MM.1S (cell line): ENCODE results near the gene ASB2.

Experiments used
- DNase-seq: peaks from one replicate; pipeline ENCODE4 v3.0.0-alpha.2; 2015
- H2AFZ ChIP-seq: fragments of 300-600 bp; sonication (generic); 2 replicates; pipeline ENCODE4 v1.6.0; 2016; ENCODE audit warnings: antibody characterized with exemption, low read length
- H3F3A ChIP-seq: fragments of 300-600 bp; sonication (generic); 2 replicates; pipeline ENCODE4 v1.6.1; 2016; ENCODE audit warnings: mild to moderate bottlenecking, antibody characterized with exemption, low read length, moderate library complexity, mixed read lengths; ENCODE audit not compliant: insufficient read depth
- H3K27ac ChIP-seq: fragments of 300-600 bp; sonication (generic); 2 replicates; pipeline ENCODE4 v1.5.1; 2016; ENCODE audit warnings: mild to moderate bottlenecking, low read length
- H3K27me3 ChIP-seq: fragments of 300-600 bp; sonication (generic); replicated peaks from 2 replicates; pipeline ENCODE4 v1.6.0; 2016; ENCODE audit warnings: low read length; ENCODE audit not compliant: insufficient read depth
- H3K36me3 ChIP-seq: fragments of 300-600 bp; sonication (generic); replicated peaks from 2 replicates; pipeline ENCODE4 v1.6.1; 2016; ENCODE audit warnings: mild to moderate bottlenecking, low read length, mixed read lengths; ENCODE audit not compliant: insufficient read depth
- H3K4me1 ChIP-seq: fragments of 300-600 bp; sonication (generic); 2 replicates; pipeline ENCODE4 v1.6.1; 2016; ENCODE audit warnings: low read length, mixed read lengths
- H3K4me2 ChIP-seq: fragments of 300-600 bp; sonication (generic); 2 replicates; pipeline ENCODE4 v1.6.0; 2016; ENCODE audit warnings: low read depth, low read length
- H3K4me3 ChIP-seq: fragments of 300-600 bp; sonication (generic); 2 replicates; pipeline ENCODE4 v1.5.1; 2016; ENCODE audit warnings: low read length, mixed read lengths
- H3K79me2 ChIP-seq: fragments of 300-600 bp; sonication (generic); 2 replicates; pipeline ENCODE4 v1.6.1; 2016; ENCODE audit warnings: mixed run types, low read length, mixed read lengths
- H3K9ac ChIP-seq: fragments of 300-600 bp; sonication (generic); 2 replicates; pipeline ENCODE4 v1.6.1; 2016; ENCODE audit warnings: low read length, mixed read lengths
- H3K9me2 ChIP-seq: fragments of 300-600 bp; sonication (generic); replicated peaks from 2 replicates; pipeline ENCODE4 v1.6.1; 2016; ENCODE audit warnings: mild to moderate bottlenecking, low read length, mixed read lengths; ENCODE audit not compliant: insufficient read depth
- H3K9me3 ChIP-seq: fragments of 300-600 bp; sonication (generic); replicated peaks from 2 replicates; pipeline ENCODE4 v1.6.1; 2016; ENCODE audit warnings: mild to moderate bottlenecking, low read length, mixed read lengths; ENCODE audit not compliant: insufficient read depth
- H4K20me1 ChIP-seq: fragments of 300-600 bp; sonication (generic); 2 replicates; pipeline ENCODE4 v1.6.1; 2016; ENCODE audit warnings: mild to moderate bottlenecking, low read length, moderate library complexity, mixed read lengths; ENCODE audit not compliant: insufficient read depth
- EZH2 ChIP-seq: fragments of 300-600 bp; sonication (generic); optimal IDR thresholded peaks from 2 replicates; pipeline ENCODE3; 2017; ENCODE audit warnings: low read depth, mild to moderate bottlenecking, antibody characterized with exemption, low read length, mixed read lengths
- EZH2phosphoT487 ChIP-seq: fragments of 300-600 bp; sonication (generic); IDR thresholded peaks from 2 replicates; pipeline ENCODE4 v1.6.1; 2018; ENCODE audit warnings: antibody characterized with exemption, low read length
- TF ChIP-seq, protein P1 (sequence below): fragments of 300-600 bp; sonication (generic); IDR thresholded peaks from 2 replicates; pipeline ENCODE4 v1.5.1; 2016; ENCODE audit warnings: antibody characterized with exemption, low read length, mixed read lengths

The ASB2 gene

DNA sequence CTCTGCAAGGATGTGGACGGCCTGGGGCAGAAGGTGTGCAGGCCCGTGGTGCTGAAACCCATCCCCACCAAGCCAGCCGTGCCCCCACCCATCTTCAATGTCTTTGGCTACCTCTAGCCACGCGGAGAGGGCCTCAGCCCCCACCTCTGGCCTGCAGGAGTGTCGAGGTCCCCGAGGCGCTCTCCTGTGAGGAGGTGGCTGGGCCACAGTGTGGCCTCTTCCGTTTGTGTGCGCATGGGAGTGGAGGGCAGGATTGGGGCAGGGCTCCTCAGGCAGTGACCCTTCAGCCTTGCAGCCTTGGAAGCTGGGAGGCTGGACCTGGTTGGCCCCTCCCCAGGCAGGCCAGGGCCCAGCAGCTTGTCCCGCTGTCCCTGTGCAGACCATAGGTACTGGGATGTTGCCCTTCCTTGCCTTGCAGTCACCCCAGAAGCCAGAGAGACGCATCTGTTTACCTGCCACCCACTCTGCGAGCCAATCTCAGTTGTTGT is 47.3 kb downstream of the ASB2 start:
- Histone ChIP-seq H3K79me2 (no peaks in the 10 kb centered on the region), H3K4me2 (no peak overlapping the region), H3K9me2 (no peaks in the 10 kb centered on the region), H3F3A (no peaks in the 10 kb centered on the region), H3K4me1 (no peaks in the 10 kb centered on the region), H2AFZ (no peak overlapping the region), H4K20me1 (no peaks in the 10 kb centered on the region), H3K4me3 (no peak overlapping the region), H3K9ac (no peak overlapping the region), H3K9me3 (no peaks in the 10 kb centered on the region), H3K36me3 (no peaks in the 10 kb centered on the region), H3K27me3 (no peaks in the 10 kb centered on the region), H3K27ac (no peak overlapping the region)
- DNase-seq, result no peak
- TF ChIP-seq EZH2 (no peak), EZH2phosphoT487 (no peak)
- TF ChIP-seq, protein P1, sequence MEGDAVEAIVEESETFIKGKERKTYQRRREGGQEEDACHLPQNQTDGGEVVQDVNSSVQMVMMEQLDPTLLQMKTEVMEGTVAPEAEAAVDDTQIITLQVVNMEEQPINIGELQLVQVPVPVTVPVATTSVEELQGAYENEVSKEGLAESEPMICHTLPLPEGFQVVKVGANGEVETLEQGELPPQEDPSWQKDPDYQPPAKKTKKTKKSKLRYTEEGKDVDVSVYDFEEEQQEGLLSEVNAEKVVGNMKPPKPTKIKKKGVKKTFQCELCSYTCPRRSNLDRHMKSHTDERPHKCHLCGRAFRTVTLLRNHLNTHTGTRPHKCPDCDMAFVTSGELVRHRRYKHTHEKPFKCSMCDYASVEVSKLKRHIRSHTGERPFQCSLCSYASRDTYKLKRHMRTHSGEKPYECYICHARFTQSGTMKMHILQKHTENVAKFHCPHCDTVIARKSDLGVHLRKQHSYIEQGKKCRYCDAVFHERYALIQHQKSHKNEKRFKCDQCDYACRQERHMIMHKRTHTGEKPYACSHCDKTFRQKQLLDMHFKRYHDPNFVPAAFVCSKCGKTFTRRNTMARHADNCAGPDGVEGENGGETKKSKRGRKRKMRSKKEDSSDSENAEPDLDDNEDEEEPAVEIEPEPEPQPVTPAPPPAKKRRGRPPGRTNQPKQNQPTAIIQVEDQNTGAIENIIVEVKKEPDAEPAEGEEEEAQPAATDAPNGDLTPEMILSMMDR, result no peak

GRCh38 chr14:93928184-93929047 is 48.0 kb downstream of the ASB2 start:
- Histone ChIP-seq H3K4me3 (no peak overlapping the region), H3K27ac (no peak overlapping the region)

GRCh38 chr14:93927800-93928145 is 48.6 kb downstream of the ASB2 start:
- Histone ChIP-seq H3K79me2 (no peaks in the 10 kb centered on the region), H3K4me3 (no peak overlapping the region), H3K27me3 (no peaks in the 10 kb centered on the region), H3K9me3 (no peaks in the 10 kb centered on the region), H3K9ac (no peak overlapping the region), H3K9me2 (no peaks in the 10 kb centered on the region), H3K4me2 (no peak overlapping the region), H3K36me3 (no peaks in the 10 kb centered on the region), H3F3A (no peaks in the 10 kb centered on the region), H2AFZ (no peak overlapping the region), H4K20me1 (no peaks in the 10 kb centered on the region), H3K27ac (no peak overlapping the region), H3K4me1 (no peaks in the 10 kb centered on the region)
- TF ChIP-seq, protein P1, result no peak
- no peak for TF ChIP-seq EZH2phosphoT487
- no peak for TF ChIP-seq EZH2
- no peak for DNase-seq

More at GRCh38 chr14:93928184-93929047, 48.0 kb downstream of the ASB2 start:
- no peak for DNase-seq
- Histone ChIP-seq H4K20me1 (no peaks in the 10 kb centered on the region), H3K9me3 (no peaks in the 10 kb centered on the region), H3K9me2 (no peaks in the 10 kb centered on the region), H3F3A (no peaks in the 10 kb centered on the region), H3K4me2 (no peak overlapping the region), H3K27me3 (no peaks in the 10 kb centered on the region), H3K9ac (no peak overlapping the region), H3K4me1 (no peaks in the 10 kb centered on the region), H3K36me3 (no peaks in the 10 kb centered on the region), H2AFZ (no peak overlapping the region), H3K79me2 (no peaks in the 10 kb centered on the region)
- no peak for TF ChIP-seq EZH2
- TF ChIP-seq, protein P1, result no peak
- TF ChIP-seq EZH2phosphoT487, result no peak
